Astrocyte (in vitro differentiated cells and primary cell): ENCODE data around the gene RAD17. TPM values are rescaled to one million over a fixed set of nuclear protein-coding genes. Genes with fewer than 3 reads are reported as not detected.

Experiments
- DNase-seq: peaks from one replicate; pipeline ENCODE4 v3.0.0-alpha.2; 2010; ENCODE audit warnings: low read depth
- FAIRE-seq: peaks from 2 replicates; lab custom pipeline; 2011; peaks lifted over from hg19 to GRCh38; lab: Jason Lieb, UNC
- H2AFZ ChIP-seq: 2 replicates; pipeline ENCODE4 v1.6.0; 2012; ENCODE audit warnings: low read depth, low read length, inconsistent platforms
- H3K27ac ChIP-seq: 2 replicates; pipeline ENCODE4 v1.5.1; 2011; ENCODE audit warnings: low read depth, low read length, inconsistent platforms
- H3K27me3 ChIP-seq: 2 replicates; pipeline ENCODE4 v1.6.0; 2011; ENCODE audit warnings: low read length, inconsistent platforms; ENCODE audit not compliant: insufficient read depth
- H3K36me3 ChIP-seq: 2 replicates; pipeline ENCODE4 v1.5.1; 2011; ENCODE audit warnings: low read length, inconsistent platforms; ENCODE audit not compliant: insufficient read depth
- H3K4me1 ChIP-seq: 2 replicates; pipeline ENCODE4 v1.5.1; 2011; ENCODE audit warnings: low read length, inconsistent platforms; ENCODE audit not compliant: insufficient read depth
- H3K4me2 ChIP-seq: 2 replicates; pipeline ENCODE4 v1.6.0; 2012; ENCODE audit warnings: low read length, inconsistent platforms
- H3K4me3 ChIP-seq: 2 replicates; pipeline ENCODE4 v1.5.1; 2011; ENCODE audit warnings: low read depth, mild to moderate bottlenecking, low read length, inconsistent platforms; ENCODE audit not compliant: insufficient read depth
- H3K79me2 ChIP-seq: 2 replicates; pipeline ENCODE4 v1.6.0; 2012; ENCODE audit warnings: mild to moderate bottlenecking, low read length, inconsistent platforms; ENCODE audit not compliant: insufficient read depth
- H3K9ac ChIP-seq: 2 replicates; pipeline ENCODE4 v1.6.0; 2012; ENCODE audit warnings: mild to moderate bottlenecking, low read length, inconsistent platforms
- H3K9me3 ChIP-seq: 2 replicates; pipeline ENCODE4 v1.5.1; 2012; ENCODE audit warnings: low read depth, mild to moderate bottlenecking, low read length, inconsistent platforms; ENCODE audit not compliant: insufficient read depth
- H4K20me1 ChIP-seq: 2 replicates; pipeline ENCODE4 v1.6.0; 2012; ENCODE audit warnings: low read length, inconsistent platforms; ENCODE audit not compliant: insufficient read depth
- H3K27ac Mint-ChIP-seq: one replicate; pipeline ENCODE4 v1.8.0; 2021; ENCODE audit warnings: mild to moderate bottlenecking, mixed read lengths; ENCODE audit not compliant: unreplicated experiment
- H3K27me3 Mint-ChIP-seq: one replicate; pipeline ENCODE4 v1.8.0; 2021; ENCODE audit warnings: low read depth, mixed read lengths; ENCODE audit not compliant: unreplicated experiment
- H3K36me3 Mint-ChIP-seq: one replicate; pipeline ENCODE4 v1.8.0; 2021; ENCODE audit warnings: low read depth, mixed read lengths; ENCODE audit not compliant: unreplicated experiment
- H3K4me1 Mint-ChIP-seq: one replicate; pipeline ENCODE4 v1.8.0; 2021; ENCODE audit warnings: low read depth, mixed read lengths; ENCODE audit not compliant: unreplicated experiment
- H3K4me3 Mint-ChIP-seq: one replicate; pipeline ENCODE4 v1.8.0; 2021; ENCODE audit warnings: mild to moderate bottlenecking, moderate library complexity, mixed read lengths; ENCODE audit not compliant: unreplicated experiment
- H3K9me3 Mint-ChIP-seq: one replicate; pipeline ENCODE4 v1.8.0; 2021; ENCODE audit warnings: mild to moderate bottlenecking, mixed read lengths; ENCODE audit not compliant: unreplicated experiment
- EZH2 ChIP-seq: IDR thresholded peaks from 2 replicates; pipeline ENCODE4 v1.6.1; 2012; ENCODE audit warnings: mild to moderate bottlenecking, low read length, inconsistent platforms; ENCODE audit not compliant: insufficient read depth
- total RNA-seq: library from RNA; stranded (reverse); gene quantifications from 2 replicates; pipeline ENCODE4 v1.2.1, GENCODE V29; 2021
- TF ChIP-seq, protein P1 (sequence below): IDR thresholded peaks from 2 replicates; pipeline ENCODE4 v1.5.1; 2011; ENCODE audit warnings: low read depth, mild to moderate bottlenecking, inconsistent platforms, low read length, moderate library complexity; ENCODE audit not compliant: insufficient read depth

RAD17 gene
- total RNA-seq, 1 donor from 2014 or later, result 24.1 TPM

DNA sequence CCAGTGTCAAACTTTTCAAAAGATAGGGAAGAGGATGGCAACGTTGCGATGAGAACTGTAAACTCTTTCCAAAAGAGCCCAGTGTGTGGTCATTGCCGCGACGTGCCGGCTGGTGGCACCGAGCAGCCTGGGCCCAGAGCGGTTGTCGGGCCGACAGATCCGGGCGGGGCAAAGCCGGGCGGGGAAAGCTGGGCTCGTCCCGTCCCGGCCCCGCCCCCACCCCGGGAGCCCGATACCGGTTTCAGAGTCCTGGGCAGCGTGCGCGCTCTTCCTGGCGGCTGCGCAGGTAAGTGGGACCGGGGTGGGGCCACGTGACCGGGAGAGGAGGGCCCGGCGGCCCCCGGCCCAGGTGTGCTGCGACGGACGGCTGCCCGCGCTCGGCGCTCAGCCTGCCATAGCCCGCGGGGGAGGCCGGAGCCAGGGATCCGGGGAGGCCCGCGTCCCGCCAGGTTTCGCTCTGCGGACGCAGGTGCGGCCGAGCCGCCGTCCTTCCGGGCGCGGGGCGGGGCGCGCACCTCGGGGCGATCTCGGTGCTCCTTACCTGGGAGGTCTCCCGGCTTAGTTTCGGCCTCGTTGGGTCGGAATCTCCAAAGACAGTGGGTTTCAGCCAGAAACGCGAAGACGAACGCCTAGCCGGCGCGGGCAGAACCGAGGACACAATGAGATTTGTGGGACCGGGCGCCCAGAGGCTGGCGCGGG lies 45.4 kb downstream of the RAD17 start, which contains the start of gene MARVELD2:
Gene MARVELD2 (plus strand): TSS at position 232 of the 699 bp plus-strand sequence. CDS start 4,270 bp downstream, outside the sequence.
- Mint-ChIP-seq H3K9me3 (peaks cover 1% of the 10 kb centered on the region), H3K36me3 (peaks cover 10% of the 10 kb centered on the region), H3K4me3 (peak within 1 kb of the TSS; percentile 90), H3K4me1 (no peaks in the 10 kb centered on the region), H3K27ac (no peak within 1 kb of the TSS), H3K27me3 (peaks cover 5% of the 10 kb centered on the region)
- H3K36me3 ChIP-seq, result peaks cover 3% of the 10 kb centered on the region
- peak within 1 kb of the TSS; percentile 59 for H3K4me3 ChIP-seq
- no peaks in the 10 kb centered on the region for H4K20me1 ChIP-seq
- H3K79me2 ChIP-seq, result no peaks in the 10 kb centered on the region
- H3K9me3 ChIP-seq, result no peaks in the 10 kb centered on the region
- H3K9ac ChIP-seq, result peak within 1 kb of the TSS; percentile 70
- DNase-seq (peak; percentile 14), FAIRE-seq (no peak)
- no peaks in the 10 kb centered on the region for H3K27me3 ChIP-seq
- H3K4me2 ChIP-seq, result peak within 1 kb of the TSS; percentile 86
- TF ChIP-seq, protein P1, sequence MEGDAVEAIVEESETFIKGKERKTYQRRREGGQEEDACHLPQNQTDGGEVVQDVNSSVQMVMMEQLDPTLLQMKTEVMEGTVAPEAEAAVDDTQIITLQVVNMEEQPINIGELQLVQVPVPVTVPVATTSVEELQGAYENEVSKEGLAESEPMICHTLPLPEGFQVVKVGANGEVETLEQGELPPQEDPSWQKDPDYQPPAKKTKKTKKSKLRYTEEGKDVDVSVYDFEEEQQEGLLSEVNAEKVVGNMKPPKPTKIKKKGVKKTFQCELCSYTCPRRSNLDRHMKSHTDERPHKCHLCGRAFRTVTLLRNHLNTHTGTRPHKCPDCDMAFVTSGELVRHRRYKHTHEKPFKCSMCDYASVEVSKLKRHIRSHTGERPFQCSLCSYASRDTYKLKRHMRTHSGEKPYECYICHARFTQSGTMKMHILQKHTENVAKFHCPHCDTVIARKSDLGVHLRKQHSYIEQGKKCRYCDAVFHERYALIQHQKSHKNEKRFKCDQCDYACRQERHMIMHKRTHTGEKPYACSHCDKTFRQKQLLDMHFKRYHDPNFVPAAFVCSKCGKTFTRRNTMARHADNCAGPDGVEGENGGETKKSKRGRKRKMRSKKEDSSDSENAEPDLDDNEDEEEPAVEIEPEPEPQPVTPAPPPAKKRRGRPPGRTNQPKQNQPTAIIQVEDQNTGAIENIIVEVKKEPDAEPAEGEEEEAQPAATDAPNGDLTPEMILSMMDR, result no peak
- no peak for TF ChIP-seq EZH2
- H3K4me1 ChIP-seq, result no peaks in the 10 kb centered on the region
- H3K27ac ChIP-seq, result no peak within 1 kb of the TSS
- peak within 1 kb of the TSS; percentile 80 for H2AFZ ChIP-seq

DNA sequence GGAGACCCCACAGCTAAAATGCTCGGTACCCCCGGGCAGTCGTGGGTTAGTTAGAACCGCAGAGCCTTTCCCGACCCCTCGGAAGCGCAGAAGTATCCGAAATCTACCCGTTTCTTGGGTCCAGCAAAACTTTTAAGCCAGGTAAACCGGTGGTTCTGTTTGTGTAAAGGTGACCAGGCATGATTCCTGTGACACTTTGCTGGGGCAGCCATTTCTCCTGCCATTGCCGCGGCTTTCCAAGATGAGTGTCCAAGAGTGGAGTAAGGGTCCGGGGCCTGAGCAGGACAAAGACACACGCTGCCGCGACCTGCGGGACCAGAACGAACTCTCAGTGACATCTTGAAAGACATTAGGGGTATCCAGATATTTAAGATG lies 46.0 kb downstream of the RAD17 start:
- peak overlapping the region; percentile 59 for H3K4me3 ChIP-seq

More for the DNA sequence above, 46.0 kb downstream of the RAD17 start:
- H3K27me3 Mint-ChIP-seq, result peaks cover 5% of the 10 kb centered on the region
- no peaks in the 10 kb centered on the region for H3K4me1 Mint-ChIP-seq
- H3K9me3 Mint-ChIP-seq, result peaks cover 4% of the 10 kb centered on the region
- Histone ChIP-seq H3K9ac (peak overlapping the region; percentile 70), H2AFZ (peak overlapping the region; percentile 80), H3K27ac (no peak overlapping the region), H3K36me3 (peaks cover 3% of the 10 kb centered on the region), H3K4me2 (peak overlapping the region; percentile 86), H4K20me1 (no peaks in the 10 kb centered on the region), H3K4me1 (no peaks in the 10 kb centered on the region), H3K27me3 (no peaks in the 10 kb centered on the region), H3K79me2 (no peaks in the 10 kb centered on the region), H3K9me3 (no peaks in the 10 kb centered on the region)
- DNase-seq (no peak), FAIRE-seq (no peak)
- H3K27ac Mint-ChIP-seq, result no peak overlapping the region
- H3K36me3 Mint-ChIP-seq, result peaks cover 13% of the 10 kb centered on the region
- TF ChIP-seq, protein P1, result no peak
- TF ChIP-seq EZH2, result no peak
- peak overlapping the region; percentile 90 for H3K4me3 Mint-ChIP-seq
